ENCODE measurements around the gene RPS6KA6.

RPS6KA6 gene

DNA sequence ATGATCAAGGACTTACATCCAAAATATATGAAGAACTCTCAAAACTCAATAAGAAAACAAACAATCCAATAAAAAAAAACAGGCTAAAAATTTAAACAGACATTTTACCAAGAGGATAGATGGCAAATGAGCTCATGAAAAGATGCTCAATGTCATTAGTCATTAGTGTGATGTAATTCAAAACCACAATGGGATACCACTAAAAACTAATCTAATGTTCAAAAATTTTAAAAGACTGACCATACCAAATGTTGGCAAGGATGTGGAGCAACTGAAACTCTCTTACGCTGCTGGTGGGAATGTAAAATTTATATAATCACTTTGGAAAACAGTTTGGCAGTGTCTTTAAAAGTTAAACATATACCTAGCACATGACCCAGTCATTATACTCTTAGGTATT is 43.7 kb downstream of the RPS6KA6 start:
- TF ChIP-seq, protein P1, sequence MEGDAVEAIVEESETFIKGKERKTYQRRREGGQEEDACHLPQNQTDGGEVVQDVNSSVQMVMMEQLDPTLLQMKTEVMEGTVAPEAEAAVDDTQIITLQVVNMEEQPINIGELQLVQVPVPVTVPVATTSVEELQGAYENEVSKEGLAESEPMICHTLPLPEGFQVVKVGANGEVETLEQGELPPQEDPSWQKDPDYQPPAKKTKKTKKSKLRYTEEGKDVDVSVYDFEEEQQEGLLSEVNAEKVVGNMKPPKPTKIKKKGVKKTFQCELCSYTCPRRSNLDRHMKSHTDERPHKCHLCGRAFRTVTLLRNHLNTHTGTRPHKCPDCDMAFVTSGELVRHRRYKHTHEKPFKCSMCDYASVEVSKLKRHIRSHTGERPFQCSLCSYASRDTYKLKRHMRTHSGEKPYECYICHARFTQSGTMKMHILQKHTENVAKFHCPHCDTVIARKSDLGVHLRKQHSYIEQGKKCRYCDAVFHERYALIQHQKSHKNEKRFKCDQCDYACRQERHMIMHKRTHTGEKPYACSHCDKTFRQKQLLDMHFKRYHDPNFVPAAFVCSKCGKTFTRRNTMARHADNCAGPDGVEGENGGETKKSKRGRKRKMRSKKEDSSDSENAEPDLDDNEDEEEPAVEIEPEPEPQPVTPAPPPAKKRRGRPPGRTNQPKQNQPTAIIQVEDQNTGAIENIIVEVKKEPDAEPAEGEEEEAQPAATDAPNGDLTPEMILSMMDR (IDR thresholded peaks at IDR 0.05; ENCODE audit: poor library complexity, severe bottlenecking), result no peak

DNA sequence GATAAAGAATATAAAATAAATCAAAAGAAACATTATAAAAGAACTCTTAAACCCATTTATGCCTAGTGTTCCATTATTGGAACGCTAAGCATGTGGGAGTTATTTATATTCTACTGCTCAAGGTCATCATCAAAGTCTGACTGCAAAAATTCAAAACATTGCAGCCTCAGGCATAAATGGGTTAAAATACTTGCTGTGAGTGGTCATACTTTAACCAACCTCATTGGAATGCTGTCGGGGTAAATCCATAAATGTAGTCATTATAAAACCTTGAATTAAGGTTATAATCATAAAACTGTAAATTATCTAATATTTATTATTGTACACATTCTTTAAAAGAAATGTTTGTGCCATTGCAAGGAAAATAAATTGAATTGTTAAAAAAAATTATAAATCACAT is 55.0 kb downstream of the RPS6KA6 start:
- H3K27me3 ChIP-seq (ENCODE audit: insufficient read depth, poor library complexity, severe bottlenecking), result no peaks in the 10 kb centered on the region
- no peak overlapping the region for H3K4me3 ChIP-seq (ENCODE audit: severe bottlenecking)
- no peaks in the 10 kb centered on the region for H3K36me3 ChIP-seq (ENCODE audit: low read depth)
- H3K27ac ChIP-seq (ENCODE audit: poor library complexity, severe bottlenecking), result no peak overlapping the region
- no peaks in the 10 kb centered on the region for H3K9me3 ChIP-seq (ENCODE audit: severe bottlenecking)
- DNase-seq (ENCODE audit: low spot score), result no peak
- TF ChIP-seq, protein P1 (IDR thresholded peaks at IDR 0.05; ENCODE audit: poor library complexity, severe bottlenecking), result no peak
- no peaks in the 10 kb centered on the region for H3K4me1 ChIP-seq (ENCODE audit: insufficient read depth, poor library complexity, severe bottlenecking)
- ATAC-seq (ENCODE audit: low read depth), result no peak

More for the DNA sequence above, 43.7 kb downstream of the RPS6KA6 start:
- Histone ChIP-seq H3K27ac (ENCODE audit: poor library complexity, severe bottlenecking) (no peak overlapping the region), H3K36me3 (ENCODE audit: low read depth) (no peaks in the 10 kb centered on the region), H3K4me3 (ENCODE audit: severe bottlenecking) (no peak overlapping the region), H3K4me1 (ENCODE audit: insufficient read depth, poor library complexity, severe bottlenecking) (no peaks in the 10 kb centered on the region), H3K27me3 (ENCODE audit: insufficient read depth, poor library complexity, severe bottlenecking) (no peaks in the 10 kb centered on the region), H3K9me3 (ENCODE audit: severe bottlenecking) (no peaks in the 10 kb centered on the region)
- no peak for ATAC-seq (ENCODE audit: low read depth)
- no peak for DNase-seq (ENCODE audit: low spot score)

DNA sequence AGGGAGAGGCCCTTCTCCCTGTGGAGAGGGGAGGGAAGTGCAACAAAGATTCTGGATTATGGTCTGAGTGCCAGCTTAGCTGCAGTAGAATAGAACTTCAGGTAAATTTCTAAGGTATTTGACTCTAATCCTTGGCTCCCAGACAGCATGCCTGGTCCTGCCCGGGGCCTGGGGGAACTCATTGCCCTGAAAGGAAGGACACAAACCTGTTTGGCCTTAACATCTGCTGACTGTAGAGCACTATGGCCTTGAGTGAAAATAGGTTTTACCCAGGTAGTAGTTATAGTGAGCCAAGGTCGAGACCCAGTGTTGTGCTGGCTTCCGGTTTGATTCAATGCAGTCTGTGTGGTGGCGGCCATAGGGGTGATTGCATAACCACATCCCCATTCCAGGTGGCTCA is 64.4 kb downstream of the RPS6KA6 start:
- Histone ChIP-seq H3K4me3 (ENCODE audit: severe bottlenecking) (no peak overlapping the region), H3K4me1 (ENCODE audit: insufficient read depth, poor library complexity, severe bottlenecking) (peaks cover 11% of the 10 kb centered on the region), H3K27me3 (ENCODE audit: insufficient read depth, poor library complexity, severe bottlenecking) (no peaks in the 10 kb centered on the region), H3K9me3 (ENCODE audit: severe bottlenecking) (no peaks in the 10 kb centered on the region), H3K27ac (ENCODE audit: poor library complexity, severe bottlenecking) (peak overlapping the region; percentile 33), H3K36me3 (ENCODE audit: low read depth) (no peaks in the 10 kb centered on the region)
- no peak for DNase-seq (ENCODE audit: low spot score)
- TF ChIP-seq, protein P1 (IDR thresholded peaks at IDR 0.05; ENCODE audit: poor library complexity, severe bottlenecking), result no peak
- ATAC-seq (ENCODE audit: low read depth), result peak; percentile 73

DNA sequence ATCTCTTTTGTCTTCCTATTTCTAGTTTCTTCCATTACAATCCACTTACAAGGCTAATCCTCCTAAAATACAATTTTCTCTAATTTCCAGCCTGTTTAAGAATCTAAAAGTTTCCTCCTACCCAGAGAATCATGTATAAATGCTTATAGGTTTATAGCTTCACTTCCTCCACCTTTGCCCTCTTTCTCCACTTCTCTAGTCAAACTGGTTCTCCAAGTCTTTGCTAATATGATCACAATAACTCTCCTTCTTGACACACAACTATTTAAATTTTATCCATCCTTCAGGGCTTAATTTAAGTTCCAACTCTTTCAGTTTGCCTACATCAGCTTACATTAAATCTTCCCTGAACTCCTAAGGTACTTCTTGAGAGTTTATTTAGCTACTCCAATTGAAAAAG is 69.2 kb downstream of the RPS6KA6 start:
- Histone ChIP-seq H3K4me1 (ENCODE audit: insufficient read depth, poor library complexity, severe bottlenecking) (peaks cover 9% of the 10 kb centered on the region), H3K36me3 (ENCODE audit: low read depth) (no peaks in the 10 kb centered on the region), H3K9me3 (ENCODE audit: severe bottlenecking) (no peaks in the 10 kb centered on the region), H3K27ac (ENCODE audit: poor library complexity, severe bottlenecking) (no peak overlapping the region), H3K27me3 (ENCODE audit: insufficient read depth, poor library complexity, severe bottlenecking) (no peaks in the 10 kb centered on the region), H3K4me3 (ENCODE audit: severe bottlenecking) (no peak overlapping the region)
- DNase-seq (ENCODE audit: low spot score), result no peak
- TF ChIP-seq, protein P1 (IDR thresholded peaks at IDR 0.05; ENCODE audit: poor library complexity, severe bottlenecking), result no peak
- ATAC-seq (ENCODE audit: low read depth), result no peak

DNA sequence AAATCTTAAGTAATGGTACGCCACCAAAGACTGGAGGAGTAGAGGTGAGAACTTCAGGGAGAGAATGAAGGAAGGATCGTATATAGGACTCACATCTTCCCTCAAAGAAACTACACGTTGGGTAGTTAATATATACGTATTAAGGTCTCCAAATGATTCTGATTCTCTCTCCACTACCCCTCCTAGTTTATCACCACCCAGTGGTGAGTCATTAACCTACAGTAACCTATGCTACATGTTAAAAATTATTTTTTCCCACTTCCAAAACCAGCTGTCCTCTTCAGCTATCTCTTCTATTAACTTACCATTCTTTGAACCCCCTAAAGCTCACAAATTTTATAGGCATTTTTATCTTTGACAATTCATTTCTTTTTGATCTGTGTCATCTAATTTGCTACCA is 69.7 kb downstream of the RPS6KA6 start:
- no peak overlapping the region for H3K4me3 ChIP-seq (ENCODE audit: severe bottlenecking)
- no peak overlapping the region for H3K27ac ChIP-seq (ENCODE audit: poor library complexity, severe bottlenecking)
- H3K36me3 ChIP-seq (ENCODE audit: low read depth), result no peaks in the 10 kb centered on the region
- peaks cover 5% of the 10 kb centered on the region for H3K4me1 ChIP-seq (ENCODE audit: insufficient read depth, poor library complexity, severe bottlenecking)
- no peaks in the 10 kb centered on the region for H3K9me3 ChIP-seq (ENCODE audit: severe bottlenecking)
- TF ChIP-seq, protein P1 (IDR thresholded peaks at IDR 0.05; ENCODE audit: poor library complexity, severe bottlenecking), result no peak
- ATAC-seq (ENCODE audit: low read depth) (no peak), DNase-seq (ENCODE audit: low spot score) (no peak)
- H3K27me3 ChIP-seq (ENCODE audit: insufficient read depth, poor library complexity, severe bottlenecking), result no peaks in the 10 kb centered on the region

Measured in RWPE2 (cell line).